T-cell (primary cell): ENCODE data around the gene ATP5MG. TPM values are rescaled to one million over a fixed set of nuclear protein-coding genes. Genes with fewer than 3 reads are reported as not detected.

Experiments used
- ATAC-seq, 4 experiments: fragments of 200-7000 bp in 3 of 4; fragments of 150-1000 bp in 1 of 4; cut with Tn5 transposase; replicated peaks in 1 of 4; 1 replicate in 3 of 4; 2 replicates in 1 of 4; pipeline ENCODE4 v1.10.0; 2021; ENCODE audit warnings: moderate library complexity in 3 of 4, mild to moderate bottlenecking in 2 of 4, moderate number of reproducible peaks in 1 of 4
- CTCF ChIA-PET, 2 donors: fragments of 300-600 bp; sonication (Branson Sonifier 250); formaldehyde crosslinking; loops; one replicate each; lab custom pipeline; 2022; ENCODE audit warnings: antibody characterized with exemption in 2 of 2; lab: Charles Lee
- POLR2A ChIA-PET, 2 donors: fragments of 300-600 bp; sonication (Branson Sonifier 250); formaldehyde crosslinking; loops; one replicate each; lab custom pipeline; 2022; ENCODE audit warnings: antibody characterized with exemption in 2 of 2; lab: Charles Lee
- DNase-seq, 35 experiments: peaks; one replicate each; pipeline versions ENCODE4 v3.0.0 to v3.0.0-alpha.2; 2013 to 2023
- H3K27ac ChIP-seq: one replicate; pipeline ENCODE4 v1.5.1; 2013; ENCODE audit warnings: low read length
- H3K27me3 ChIP-seq, 2 experiments: replicated peaks in 1 of 2; 1 replicate in 1 of 2; 2 replicates in 1 of 2; pipeline versions ENCODE4 v1.6.1 to v1.7.0; 2013; ENCODE audit warnings: low read length in 1 of 2, mixed read lengths in 1 of 2; ENCODE audit not compliant: control insufficient read depth in 2 of 2, insufficient read depth in 2 of 2; ENCODE audit errors: extremely low read depth in 1 of 2
- H3K36me3 ChIP-seq, 2 donors: 1 replicate in 1 of 2; 2 replicates in 1 of 2; pipeline versions ENCODE4 v1.6.1 to v1.7.0; 2013; ENCODE audit warnings: low read length in 1 of 2; ENCODE audit not compliant: control insufficient read depth in 2 of 2, insufficient read depth in 1 of 2; ENCODE audit errors: extremely low read depth in 1 of 2
- H3K4me1 ChIP-seq, 2 experiments: 1 replicate in 1 of 2; 2 replicates in 1 of 2; pipeline versions ENCODE4 v1.6.1 to v1.7.0; 2013; ENCODE audit warnings: low read length in 2 of 2, mixed read lengths in 1 of 2; ENCODE audit not compliant: insufficient read depth in 2 of 2, control insufficient read depth in 1 of 2; ENCODE audit errors: extremely low read depth in 1 of 2
- H3K4me3 ChIP-seq, 2 donors: 1 replicate in 1 of 2; 2 replicates in 1 of 2; pipeline versions ENCODE4 v1.5.1 to v1.7.0; 2013; ENCODE audit warnings: mild to moderate bottlenecking in 2 of 2, low read length in 1 of 2, moderate library complexity in 1 of 2; ENCODE audit not compliant: control insufficient read depth in 1 of 2; ENCODE audit errors: extremely low read depth in 1 of 2
- H3K9me3 ChIP-seq: 2 replicates; pipeline ENCODE4 v1.7.0; 2013
- H3K27ac Mint-ChIP-seq, 2 donors: one replicate each; pipeline ENCODE4 v1.8.0; 2020 to 2021; ENCODE audit warnings: mild to moderate bottlenecking in 2 of 2, mixed read lengths in 2 of 2
- H3K27me3 Mint-ChIP-seq, 2 donors: one replicate each; pipeline ENCODE4 v1.8.0; 2021 to 2022; ENCODE audit warnings: mixed read lengths in 2 of 2
- H3K36me3 Mint-ChIP-seq: one replicate; pipeline ENCODE4 v1.8.0; 2021; ENCODE audit warnings: mixed read lengths
- H3K4me1 Mint-ChIP-seq, 3 donors: one replicate each; pipeline ENCODE4 v1.8.0; 2020 to 2022; ENCODE audit warnings: mixed read lengths in 3 of 3, mild to moderate bottlenecking in 1 of 3
- H3K4me3 Mint-ChIP-seq, 3 donors: one replicate each; pipeline ENCODE4 v1.8.0; 2020 to 2022; ENCODE audit warnings: mild to moderate bottlenecking in 3 of 3, mixed read lengths in 3 of 3, moderate library complexity in 3 of 3
- H3K9me3 Mint-ChIP-seq, 3 donors: one replicate each; pipeline ENCODE4 v1.8.0; 2020 to 2022; ENCODE audit warnings: mixed read lengths in 3 of 3
- WGBS: methylation state at CpG from one replicate; pipeline ENCODE4 v1.1.5; 2013; ENCODE audit warnings: missing lambda C conversion rate; ENCODE audit not compliant: insufficient coverage; 5-methylcytosine and 5-hydroxymethylcytosine counted together
- total RNA-seq, 35 experiments: library from RNA in 6 of 35; stranded (reverse) in 6 of 35; fragments of 120-200 nt in 1 of 35; gene quantifications; one replicate each; pipeline versions ENCODE4 v1.2.1 to v1.2.4 and lab custom pipeline; 2013 to 2026

The ATP5MG gene
- 100 to 1,000 TPM; 140 to 188 (median 172) TPM for total RNA-seq
- total RNA-seq (2013) = 181 TPM
- 21.1 to 48.1 (median 34.0) reads per million in 29 experiments for total RNA-seq (lab: John Stamatoyannopoulos, UW)

- peak within 1 kb of the TSS; percentile 96 to 97 (median 97) for H3K4me3 Mint-ChIP-seq
These were observed at the start of gene ATP5MG for GRCh38 chr11:118401151-118401879. Gene ATP5MG (plus strand): TSS chr11:118401606. CDS start chr11:118401666, 60 bp downstream.

GRCh38 chr11:118353084-118353710 lies 48.2 kb upstream of the ATP5MG start:
- Mint-ChIP-seq H3K4me3 (no peak overlapping the region), H3K27ac (peak overlapping the region; percentile 88 to 90), H3K27me3 (no peaks in the 10 kb centered on the region), H3K36me3 (peaks cover 43% of the 10 kb centered on the region), H3K9me3 (no peaks in the 10 kb centered on the region), H3K4me1 (peaks cover 32 to 34% (median 33%) of the 10 kb centered on the region in 3 donors)
- Histone ChIP-seq H3K27ac (peak overlapping the region; percentile 61), H3K27me3 (no peaks in the 10 kb centered on the region), H3K4me1 (peaks cover 7 to 11% of the 10 kb centered on the region in 2 experiments), H3K4me3 (no peak overlapping the region), H3K9me3 (no peaks in the 10 kb centered on the region), H3K36me3 (peaks cover 2 to 60% of the 10 kb centered on the region in 2 donors)
- ATAC-seq (peak in 2 of 4 experiments; percentile 20 to 59), DNase-seq (peak in 2 of 35 experiments; percentile 27 to 78)
- no CpG with 5 or more reads among the region's 6 CpGs for WGBS
- CTCF ChIA-PET = interaction anchor here (0.6 to 3.1 kb wide), 17 partner anchors 10 to 210 kb away, joined by 3 to 17 read pairs (median 4); partner anchors contain the start of genes CD3D (in 1 of the 2) and MPZL3 (in 1 of the 2)
- POLR2A ChIA-PET = interaction anchor here (0.6 to 1.0 kb wide), 3 partner anchors 48 to 271 kb away, joined by 3 to 18 read pairs (median 4); no protein-coding TSS in a partner anchor

More at GRCh38 chr11:118401151-118401879, at the start of gene ATP5MG:
- peak; percentile 83 to 96 (median 91) for DNase-seq
- H3K27ac Mint-ChIP-seq = peak within 1 kb of the TSS; percentile 100
- H3K36me3 ChIP-seq = peaks cover 9 to 23% of the 10 kb centered on the region in 2 donors
- peaks cover 12% of the 10 kb centered on the region for H3K36me3 Mint-ChIP-seq
- H3K4me1 ChIP-seq = peaks cover 32 to 33% of the 10 kb centered on the region in 2 experiments
- ChIA-PET CTCF (interaction anchor here in 1 of 2 donors (1.3 kb wide), 1 partner anchor 90 kb away, joined by 3 read pairs; no protein-coding TSS in a partner anchor), POLR2A (interaction anchor here (0.7 to 1.3 kb wide), 3 partner anchors 10 to 37 kb away, joined by 3 to 6 read pairs (median 5); partner anchors contain the start of gene KMT2A (in 1 of the 2))
- peaks cover 58 to 80% (median 74%) of the 10 kb centered on the region in 3 donors for H3K4me1 Mint-ChIP-seq
- peak within 1 kb of the TSS; percentile 96 for H3K27ac ChIP-seq
- peak; percentile 61 to 83 (median 81) for ATAC-seq
- no peaks in the 10 kb centered on the region for H3K27me3 ChIP-seq
- under 1% methylated on average over 50 of the region's 51 CpGs for WGBS
- H3K9me3 ChIP-seq = no peaks in the 10 kb centered on the region
- no peaks in the 10 kb centered on the region for H3K9me3 Mint-ChIP-seq
- H3K4me3 ChIP-seq = peak within 1 kb of the TSS; percentile 94 to 97
- H3K27me3 Mint-ChIP-seq = no peaks in the 10 kb centered on the region

- ATAC-seq (no peak), DNase-seq (no peak)
- POLR2A ChIA-PET = no interaction called here
- Histone ChIP-seq H3K9me3 (no peaks in the 10 kb centered on the region), H3K27me3 (no peaks in the 10 kb centered on the region), H3K36me3 (peaks cover 0 to 22% of the 10 kb centered on the region in 2 donors), H3K4me1 (peaks cover 14 to 23% of the 10 kb centered on the region in 2 experiments), H3K27ac (peak overlapping the region; percentile 82), H3K4me3 (no peak overlapping the region)
- CTCF ChIA-PET = interaction anchor here in 1 of 2 donors (0.9 kb wide), 1 partner anchor 106 kb away, joined by 3 read pairs; the partner anchor contains the start of gene MPZL3
- H3K27me3 Mint-ChIP-seq = no peaks in the 10 kb centered on the region
- no peaks in the 10 kb centered on the region for H3K9me3 Mint-ChIP-seq
- peak overlapping the region; percentile 59 to 84 for H3K27ac Mint-ChIP-seq
- peaks cover 45 to 47% (median 47%) of the 10 kb centered on the region in 3 donors for H3K4me1 Mint-ChIP-seq
- no CpG with 5 or more reads among the region's 3 CpGs for WGBS
- peaks cover 13% of the 10 kb centered on the region for H3K36me3 Mint-ChIP-seq
- H3K4me3 Mint-ChIP-seq = no peak overlapping the region
These were observed 43.3 kb upstream of the ATP5MG start for GRCh38 chr11:118358071-118358470.

GRCh38 chr11:118359295-118359958 lies 42.0 kb upstream of the ATP5MG start, which contains the start of gene UBE4A:
Gene UBE4A (plus strand): TSS chr11:118359600. CDS start chr11:118365081, 5,481 bp downstream.
- peaks cover 0 to 19% of the 10 kb centered on the region in 2 donors for H3K36me3 ChIP-seq
- Mint-ChIP-seq H3K27ac (peak within 1 kb of the TSS; percentile 97 to 99), H3K9me3 (no peaks in the 10 kb centered on the region), H3K27me3 (no peaks in the 10 kb centered on the region), H3K4me3 (peak within 1 kb of the TSS; percentile 98 to 99 (median 99)), H3K4me1 (peaks cover 49 to 52% (median 50%) of the 10 kb centered on the region in 3 donors), H3K36me3 (peaks cover 15% of the 10 kb centered on the region)
- no peaks in the 10 kb centered on the region for H3K9me3 ChIP-seq
- DNase-seq (peak; percentile 89 to 99 (median 96)), ATAC-seq (peak; percentile 91 to 96 (median 94))
- peak within 1 kb of the TSS; percentile 71 to 88 for H3K4me3 ChIP-seq
- under 1% methylated on average over 30 of the region's 33 CpGs for WGBS
- H3K27ac ChIP-seq = peak within 1 kb of the TSS; percentile 82
- ChIA-PET CTCF (interaction anchor here in 1 of 2 donors (0.5 to 3.6 kb wide), 7 partner anchors 17 to 161 kb away, joined by 3 to 24 read pairs (median 3); partner anchors contain the start of gene CD3D), POLR2A (interaction anchor here (0.5 to 0.8 kb wide), 6 partner anchors 12 to 937 kb away, joined by 3 to 4 read pairs (median 3); partner anchors contain the start of genes JAML (in 1 of the 2) and MPZL3 (in 1 of the 2))
- peaks cover 14 to 30% of the 10 kb centered on the region in 2 experiments for H3K4me1 ChIP-seq
- no peaks in the 10 kb centered on the region for H3K27me3 ChIP-seq

- WGBS = 100% methylated on average over 1 of the region's 3 CpGs
- Histone ChIP-seq H3K27me3 (no peaks in the 10 kb centered on the region), H3K9me3 (no peaks in the 10 kb centered on the region), H3K4me1 (peaks cover 13 to 22% of the 10 kb centered on the region in 2 experiments), H3K4me3 (no peak overlapping the region), H3K36me3 (peaks cover 19 to 68% of the 10 kb centered on the region in 2 donors), H3K27ac (no peak overlapping the region)
- no peak for DNase-seq
- CTCF ChIA-PET = interaction anchor here in 1 of 2 donors (0.6 to 1.5 kb wide), 6 partner anchors 11 to 888 kb away, joined by 3 to 6 read pairs (median 3); no protein-coding TSS in a partner anchor
- Mint-ChIP-seq H3K9me3 (no peaks in the 10 kb centered on the region), H3K4me3 (no peak overlapping the region), H3K27ac (no peak overlapping the region), H3K36me3 (peaks cover 49% of the 10 kb centered on the region), H3K27me3 (no peaks in the 10 kb centered on the region), H3K4me1 (peaks cover 35 to 45% (median 41%) of the 10 kb centered on the region in 3 donors)
- POLR2A ChIA-PET = interaction anchor here (0.5 to 0.9 kb wide), 7 partner anchors 13 to 215 kb away, joined by 3 to 6 read pairs (median 3); no protein-coding TSS in a partner anchor
- ATAC-seq = no peak
These were observed 36.3 kb upstream of the ATP5MG start for GRCh38 chr11:118364956-118365615.
